NCI-H748 (cell line): ENCODE data around the gene PIGU.
"Not testable (repeated sequence)": the region's sequence is repeated elsewhere in the genome, so short reads cannot be mapped to it uniquely, and the experiment has no call there.

Experiments
- DNase-seq: peaks from one replicate; lab custom pipeline; 2025; ENCODE audit not compliant: unreplicated experiment; lab: John Stamatoyannopoulos, UW

Gene PIGU

DNA sequence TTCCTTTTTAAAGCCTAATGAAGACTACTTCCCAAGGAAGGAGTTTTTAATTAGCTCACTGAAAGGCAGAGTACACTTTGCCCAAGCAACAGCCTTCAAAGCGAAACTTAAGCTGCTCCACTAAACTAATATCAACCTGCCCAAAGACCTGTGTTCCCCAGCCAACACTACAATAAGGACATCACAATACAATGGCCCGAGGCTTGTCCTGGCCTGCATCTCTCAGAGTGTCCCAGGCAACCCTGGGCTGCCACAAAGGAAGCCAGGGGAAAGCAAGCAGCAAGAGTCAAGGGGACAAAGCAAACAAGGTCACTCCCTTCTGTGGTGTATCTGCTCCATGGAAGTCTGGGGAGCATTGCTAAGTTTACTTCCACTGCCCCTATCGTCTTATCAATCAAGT lies 52.3 kb downstream of the PIGU start:
- peak; percentile 71 for DNase-seq

DNA sequence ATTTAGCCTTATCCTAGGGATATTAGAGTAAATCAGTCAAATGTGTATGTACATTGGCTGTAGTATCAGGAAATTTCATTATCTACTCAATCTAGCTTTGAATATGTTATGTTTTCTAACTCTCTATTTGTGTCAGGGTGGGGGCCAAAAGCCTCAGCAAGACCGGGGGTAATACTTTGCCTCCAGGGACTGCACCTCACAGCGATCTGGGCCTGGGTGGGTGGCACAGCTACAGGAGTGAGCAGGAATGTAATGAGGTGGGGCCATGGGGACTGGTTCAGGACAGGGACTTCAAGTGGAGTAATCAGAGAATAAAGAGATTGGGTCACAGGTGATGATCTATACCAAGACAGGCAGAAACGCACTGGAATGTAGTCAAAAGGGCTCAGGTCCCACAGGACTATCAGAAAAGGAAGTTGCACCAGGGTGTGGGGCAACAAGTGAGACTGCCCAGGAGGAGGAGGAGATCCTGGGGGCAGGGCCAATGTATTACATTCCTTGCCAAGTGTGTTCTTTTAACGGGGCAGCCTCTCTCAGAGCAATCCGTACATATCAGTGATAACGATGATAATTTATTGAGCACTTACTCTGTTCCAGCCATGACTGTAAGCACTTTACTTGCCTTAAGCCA lies 54.0 kb downstream of the PIGU start:
- DNase-seq, result no peak

DNA sequence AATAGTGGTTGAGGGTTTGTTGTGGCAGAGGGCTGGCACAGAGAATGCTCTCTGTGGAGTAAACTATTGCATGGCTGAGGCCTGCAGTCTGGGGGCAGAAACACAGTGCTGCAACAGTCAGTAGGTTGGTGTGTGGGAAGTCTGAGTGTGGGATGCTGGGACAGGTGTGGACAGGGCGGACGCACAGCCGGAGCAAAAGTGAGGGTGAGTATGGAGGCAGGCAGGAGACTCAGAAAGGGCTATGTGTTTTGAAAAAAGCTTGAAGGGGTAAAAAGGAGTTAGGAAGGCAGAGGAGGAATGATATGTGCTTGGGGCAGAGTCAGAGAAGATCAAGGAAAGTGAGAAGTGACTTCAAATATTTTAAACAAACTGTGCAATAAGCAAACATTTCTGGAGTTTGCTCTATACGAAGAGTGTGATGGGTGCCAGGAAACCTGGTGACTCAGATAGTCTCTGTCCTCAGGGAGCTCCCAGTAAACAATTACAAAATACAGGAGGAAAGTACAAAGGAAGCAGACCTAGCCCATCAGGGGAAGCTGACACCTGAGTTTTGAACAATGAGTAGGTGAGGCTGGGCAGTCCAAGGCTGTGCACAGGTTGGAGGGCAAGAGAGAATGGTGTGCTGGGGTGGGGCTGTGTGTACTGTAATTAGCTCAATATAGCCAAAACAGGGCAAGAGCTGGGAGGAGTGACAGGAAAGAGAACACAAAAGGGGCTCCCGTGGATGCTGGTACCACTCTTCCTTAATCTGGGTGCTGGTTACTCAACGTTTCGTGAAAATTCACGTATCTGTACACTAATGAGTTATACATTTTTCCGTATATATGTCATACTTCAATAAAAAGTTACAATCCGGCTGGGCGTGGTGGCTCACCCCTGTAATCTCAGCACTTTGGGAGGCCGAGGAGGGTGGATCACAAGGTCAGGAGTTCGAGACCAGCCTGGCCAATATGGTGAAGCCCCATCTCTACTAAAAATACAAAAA lies 55.2 kb downstream of the PIGU start:
- DNase-seq, result peak; percentile 82

DNA sequence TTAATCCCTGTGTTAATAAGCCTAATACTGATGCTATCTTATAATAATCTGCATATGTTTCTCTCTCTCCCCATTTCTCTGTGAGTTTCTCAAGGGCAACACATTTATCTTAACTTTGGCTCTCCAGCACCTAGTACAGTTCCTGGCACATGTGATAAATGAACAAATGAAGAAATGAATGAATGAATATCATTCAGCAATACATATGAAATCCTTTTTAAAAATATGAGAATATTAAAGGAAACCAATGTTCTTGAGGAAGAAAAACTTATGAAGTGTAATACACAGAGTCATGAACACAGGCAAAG lies 55.9 kb downstream of the PIGU start:
- no peak for DNase-seq

DNA sequence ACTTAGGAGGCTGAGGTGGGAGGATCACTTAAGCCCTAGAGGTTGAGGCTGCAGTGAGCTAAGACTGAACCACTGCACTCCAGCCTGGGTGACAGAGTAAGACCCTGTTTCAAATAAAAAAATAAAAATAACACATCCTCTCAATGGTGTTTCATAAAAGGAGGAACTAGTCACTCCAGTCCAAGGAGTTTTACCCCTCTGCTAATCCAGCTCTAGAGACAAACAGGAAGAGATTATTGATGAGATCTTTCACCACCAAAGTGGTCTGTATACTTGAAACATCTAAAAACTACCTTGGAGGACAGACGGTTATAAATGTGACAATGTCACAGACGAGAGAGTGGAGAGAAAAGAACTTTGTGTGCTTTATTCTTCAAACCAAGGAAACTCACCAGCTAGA lies 58.2 kb downstream of the PIGU start:
- no peak for DNase-seq

DNA sequence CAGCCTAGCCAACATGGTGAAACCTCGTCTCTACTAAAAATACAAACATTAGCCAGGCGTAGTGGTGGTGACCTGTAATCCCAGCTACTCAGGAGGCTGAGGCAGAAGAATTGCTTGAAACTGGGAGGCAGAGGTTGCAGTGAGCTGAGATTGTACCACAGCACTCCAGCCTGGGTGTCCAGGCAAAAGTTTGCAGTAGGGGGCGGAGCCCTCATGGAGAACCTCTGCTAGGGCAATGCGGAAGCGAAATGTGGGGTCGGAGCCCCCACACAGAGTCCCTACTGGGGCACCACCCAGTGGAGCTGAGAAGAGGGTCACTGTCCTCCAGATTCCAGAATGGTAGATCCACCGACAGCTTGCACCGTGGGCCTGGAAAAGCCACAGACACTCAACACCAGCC lies 60.0 kb downstream of the PIGU start:
- DNase-seq, result not testable (repeated sequence)

DNA sequence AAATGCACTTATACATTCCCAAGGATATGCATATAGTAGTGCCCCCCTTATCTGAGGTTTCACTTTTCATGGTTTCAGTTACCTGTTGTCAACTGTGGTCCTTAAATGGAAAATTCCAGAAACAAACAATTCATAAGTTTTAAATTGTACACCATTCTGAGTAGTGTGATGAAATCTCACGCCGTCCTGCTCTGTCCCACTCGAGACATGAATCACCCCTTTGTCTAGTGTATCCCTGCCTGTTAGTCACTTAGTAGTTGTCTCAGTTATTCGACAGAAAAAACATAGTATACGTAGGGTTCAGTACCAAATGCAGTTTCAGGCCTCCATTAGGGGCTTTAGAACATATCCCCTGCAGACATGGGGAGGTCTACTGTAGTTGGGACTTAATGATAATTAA lies 61.4 kb downstream of the PIGU start:
- DNase-seq, result no peak

DNA sequence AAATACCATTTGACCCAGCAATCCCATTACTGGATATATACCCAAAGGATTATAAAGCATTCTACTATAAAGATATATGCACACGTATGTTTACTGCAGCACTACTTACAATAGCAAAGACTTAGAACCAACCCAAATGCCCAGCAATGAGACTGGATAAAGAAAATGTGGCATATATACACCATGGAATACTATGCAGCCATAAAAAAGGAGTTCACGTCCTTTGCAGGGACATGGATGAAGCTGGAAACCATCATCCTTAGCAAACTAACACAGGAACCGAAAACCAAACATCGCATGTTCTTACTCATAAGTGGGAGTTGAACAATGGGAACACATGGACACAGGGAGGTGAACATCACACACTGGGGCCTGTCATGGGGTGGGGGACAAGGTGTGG lies 64.9 kb downstream of the PIGU start:
- DNase-seq, result not testable (repeated sequence)

DNA sequence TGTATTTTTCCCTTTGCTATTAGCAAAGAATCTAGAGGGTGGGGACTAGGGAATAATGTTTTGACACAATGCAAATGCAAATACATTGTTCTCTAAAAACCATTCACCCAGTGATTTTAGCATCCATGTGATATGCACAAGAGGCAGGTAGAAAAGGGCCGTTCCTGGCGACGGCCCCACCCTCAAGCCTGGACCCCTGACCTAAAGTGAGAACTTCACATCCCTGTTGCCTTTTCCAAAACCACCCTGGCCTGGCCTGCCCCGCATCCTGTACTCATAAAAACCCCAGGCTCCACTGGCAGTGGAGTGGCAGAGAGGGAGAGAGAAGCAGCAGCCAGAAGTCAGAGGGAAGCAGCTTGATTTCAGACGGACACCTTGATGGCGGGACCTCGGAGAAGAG lies 69.8 kb downstream of the PIGU start:
- DNase-seq, result no peak

DNA sequence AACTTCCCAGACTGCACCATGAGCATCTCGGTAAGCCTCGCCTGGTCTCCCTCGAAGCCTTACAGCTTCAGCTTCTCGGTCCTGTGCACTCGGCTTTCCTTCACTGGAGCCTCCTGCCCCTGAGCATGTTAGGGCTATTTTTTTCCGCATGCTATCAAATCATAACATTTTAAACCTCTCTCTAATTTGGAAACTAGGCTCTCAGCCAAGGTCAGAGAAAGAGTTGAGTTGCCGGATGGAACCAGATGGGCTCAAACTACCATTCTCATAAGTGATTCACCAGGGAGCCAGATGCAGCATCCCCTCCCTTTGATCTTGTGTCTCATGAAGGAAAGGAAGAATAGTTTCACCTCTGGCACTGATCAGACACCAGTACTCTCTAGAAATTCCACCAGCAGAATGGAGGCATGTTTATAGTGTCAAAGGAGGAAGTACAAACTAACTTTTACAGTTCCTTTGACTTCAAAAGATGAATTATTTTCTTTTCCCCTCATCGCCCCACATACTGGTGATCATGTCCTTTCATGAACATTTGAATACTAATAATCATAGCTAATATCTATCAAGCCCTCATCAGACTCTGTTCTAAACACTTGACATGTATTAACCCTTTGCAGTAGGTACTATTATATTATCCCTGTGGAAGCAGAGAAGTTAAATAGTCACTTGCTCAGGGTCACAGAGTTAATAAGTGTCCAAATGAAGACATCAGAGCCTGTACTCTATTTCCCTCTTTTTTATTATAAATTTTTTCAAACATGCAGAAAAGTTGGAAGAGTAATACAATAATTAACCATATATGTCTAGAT lies 71.7 kb downstream of the PIGU start:
- no peak for DNase-seq

DNA sequence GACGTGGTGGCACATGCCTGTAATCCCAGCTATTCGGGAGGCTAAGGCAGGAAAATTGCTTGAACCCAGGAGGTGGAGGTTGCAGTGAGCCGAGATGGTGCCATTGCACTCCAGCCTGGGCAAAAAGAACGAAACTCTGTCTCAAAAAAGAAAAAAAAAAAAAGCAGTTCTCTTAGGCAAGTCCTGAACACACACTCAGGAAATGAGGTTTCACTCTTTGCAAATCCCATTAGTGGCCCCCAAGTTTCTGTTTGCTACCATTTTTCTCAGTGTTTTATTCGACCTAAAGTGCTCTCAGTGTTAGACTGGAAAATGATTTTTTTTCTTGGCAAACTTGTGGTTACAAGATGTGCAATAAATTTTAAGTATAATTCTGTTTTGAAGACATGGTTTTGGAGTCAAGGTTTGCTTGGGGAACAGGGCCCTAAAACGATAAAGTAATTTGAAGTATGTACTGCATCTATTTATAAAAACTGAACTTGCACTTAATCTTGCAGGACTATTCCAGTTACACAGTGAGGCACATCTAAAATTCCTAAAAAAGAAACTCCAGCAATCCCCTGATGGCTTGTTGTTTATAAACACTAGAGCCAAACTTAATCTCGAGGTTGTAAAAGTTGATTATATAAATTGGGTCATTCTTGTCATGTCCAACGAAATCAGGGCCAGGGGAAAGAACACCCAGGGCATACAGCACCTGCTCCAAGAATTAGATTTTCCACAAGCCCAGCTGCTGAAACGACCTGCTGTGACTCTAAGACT lies 75.8 kb downstream of the PIGU start:
- DNase-seq, result no peak

DNA sequence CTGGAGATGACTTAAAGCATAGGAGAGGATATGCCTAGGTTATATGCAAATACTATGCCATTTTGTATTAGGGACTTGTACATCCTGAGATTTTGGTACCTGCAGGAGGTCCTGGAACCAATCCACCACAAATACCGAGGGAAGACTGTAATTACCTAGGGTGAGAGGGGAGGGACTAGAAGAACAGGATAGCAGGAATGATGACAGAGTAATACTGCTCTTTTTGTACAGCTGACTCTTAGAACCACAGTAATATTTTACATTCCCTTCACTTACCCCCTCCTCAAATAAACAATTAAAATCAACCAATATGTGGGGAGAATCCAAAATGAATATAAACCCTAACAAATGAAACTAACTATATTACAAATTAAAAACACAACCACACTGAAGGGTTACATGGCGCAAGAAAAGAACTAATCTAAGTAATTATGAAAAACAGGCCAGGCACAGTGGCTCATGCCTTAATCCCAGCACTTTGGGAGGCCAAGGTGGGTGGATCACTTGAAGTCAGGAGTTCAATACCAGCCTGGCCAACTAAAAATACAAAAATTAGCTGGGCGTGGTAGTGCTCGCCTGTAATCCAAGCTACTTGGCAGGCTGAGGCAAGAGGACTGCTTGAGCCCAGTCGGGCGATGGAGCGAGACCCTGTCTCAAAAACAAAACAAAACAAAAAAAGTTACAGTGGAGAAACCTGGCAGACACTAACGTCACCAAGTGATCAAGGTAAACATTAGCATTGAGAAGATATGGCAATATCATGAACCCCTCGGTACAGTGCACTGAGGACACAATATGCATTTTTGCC lies 81.3 kb downstream of the PIGU start:
- DNase-seq, result no peak

DNA sequence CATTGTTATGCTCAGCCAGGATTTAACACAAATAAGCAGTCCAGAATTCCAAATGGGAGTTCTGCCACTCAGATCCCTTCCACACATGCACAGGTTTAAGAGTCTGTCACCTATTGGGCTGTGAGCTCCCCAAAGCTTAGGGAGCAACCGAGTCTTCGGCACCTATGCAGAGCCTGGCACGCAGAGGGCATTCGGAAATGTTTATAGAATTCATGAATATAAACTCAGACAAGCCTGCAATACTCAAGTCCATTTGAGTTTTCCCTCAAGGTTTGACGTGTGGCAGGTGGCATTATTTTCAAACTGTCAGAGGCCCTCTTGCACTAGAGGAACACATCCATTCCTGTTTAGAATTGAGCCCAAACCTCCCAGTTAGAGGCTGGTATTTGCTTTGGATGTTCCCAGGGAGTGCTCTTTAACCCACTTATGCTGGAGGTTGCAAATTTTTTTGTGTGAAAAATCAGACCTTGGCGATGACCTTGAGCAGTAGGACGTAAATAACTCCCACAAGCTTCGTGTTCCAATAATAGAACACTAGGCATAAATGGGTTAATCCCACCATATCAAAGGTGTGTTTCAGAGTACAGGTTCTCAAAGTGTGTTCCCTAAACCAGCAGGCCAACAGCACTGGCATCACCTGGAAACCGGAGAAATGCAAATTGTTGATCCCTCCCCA lies 90.3 kb downstream of the PIGU start:
- DNase-seq, result no peak

DNA sequence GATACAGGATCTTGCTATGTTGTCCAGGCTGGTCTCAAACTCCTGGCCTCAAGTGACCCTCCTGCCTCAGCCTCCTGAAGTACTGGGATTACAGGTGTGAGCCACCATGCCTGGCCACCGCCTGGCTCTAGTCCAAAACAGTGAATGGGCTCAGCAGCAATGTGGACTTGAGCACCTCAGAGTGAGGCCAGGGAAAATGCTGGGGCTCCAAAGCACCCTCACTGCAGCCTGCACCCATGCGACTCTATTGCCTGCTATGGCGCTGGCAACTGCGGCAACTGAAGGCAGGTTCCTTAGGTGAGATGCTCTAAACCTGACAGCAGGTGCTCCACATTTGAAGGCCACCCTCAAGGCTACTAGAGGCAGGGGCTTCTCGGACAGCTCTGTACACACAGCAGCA lies 91.9 kb downstream of the PIGU start:
- no peak for DNase-seq

DNA sequence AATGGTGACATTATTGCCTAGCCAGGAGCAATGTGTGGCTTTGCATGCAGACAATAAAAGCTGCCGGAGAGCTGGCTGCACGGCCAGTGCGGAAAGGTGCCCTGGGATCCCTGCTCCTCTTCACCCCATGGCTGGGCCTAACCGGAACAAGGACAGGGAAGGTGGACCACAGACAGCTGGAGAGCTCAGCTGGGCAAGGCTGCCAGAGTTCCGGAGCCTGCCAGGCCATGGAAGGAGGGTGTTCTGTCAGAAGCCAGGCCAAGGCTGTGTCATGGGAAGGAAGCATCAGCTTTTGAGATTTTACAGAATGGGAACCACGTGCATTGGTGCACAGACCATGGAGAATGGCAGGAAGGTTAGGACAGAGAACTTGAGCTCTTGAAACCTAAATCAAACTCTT lies 93.3 kb downstream of the PIGU start:
- DNase-seq, result no peak

DNA sequence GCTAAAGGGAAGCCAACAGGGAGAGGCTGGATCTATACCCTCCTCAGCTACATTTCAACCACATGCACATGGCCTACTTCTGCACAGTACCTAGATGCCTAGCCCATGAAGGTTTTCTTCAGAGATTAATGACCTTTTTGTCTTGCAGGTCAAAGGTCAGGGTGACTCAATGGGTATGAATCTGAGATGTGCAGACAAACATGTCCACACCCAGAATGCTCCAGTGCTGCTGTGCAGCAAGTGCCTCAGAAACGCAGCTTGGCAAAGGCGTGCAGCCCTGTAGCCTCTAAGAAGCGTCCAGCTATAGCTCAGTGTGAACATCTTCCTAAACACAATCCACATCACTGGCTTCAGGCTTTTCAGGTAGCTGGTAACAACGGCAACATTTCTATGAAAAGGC lies 94.0 kb downstream of the PIGU start:
- DNase-seq, result no peak

DNA sequence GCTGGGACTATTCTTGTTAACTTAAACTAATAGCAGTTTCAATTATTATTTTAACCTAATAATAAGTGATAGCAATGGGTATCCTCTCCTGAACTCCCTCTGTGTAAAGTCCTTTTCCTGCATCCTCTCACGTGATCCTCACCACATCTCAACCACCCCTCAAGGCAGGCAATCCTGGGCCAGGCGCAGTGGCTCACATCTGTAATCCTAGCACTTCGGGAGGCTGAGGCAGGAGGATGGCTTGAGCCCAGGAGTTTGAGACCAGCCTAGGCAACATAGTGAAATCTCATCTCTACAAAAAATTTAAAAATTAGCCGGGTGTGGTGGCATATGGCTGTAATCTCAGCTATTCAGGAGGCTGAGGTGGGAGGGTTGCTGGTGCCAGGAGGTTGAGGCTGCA lies 94.7 kb downstream of the PIGU start:
- no peak for DNase-seq

DNA sequence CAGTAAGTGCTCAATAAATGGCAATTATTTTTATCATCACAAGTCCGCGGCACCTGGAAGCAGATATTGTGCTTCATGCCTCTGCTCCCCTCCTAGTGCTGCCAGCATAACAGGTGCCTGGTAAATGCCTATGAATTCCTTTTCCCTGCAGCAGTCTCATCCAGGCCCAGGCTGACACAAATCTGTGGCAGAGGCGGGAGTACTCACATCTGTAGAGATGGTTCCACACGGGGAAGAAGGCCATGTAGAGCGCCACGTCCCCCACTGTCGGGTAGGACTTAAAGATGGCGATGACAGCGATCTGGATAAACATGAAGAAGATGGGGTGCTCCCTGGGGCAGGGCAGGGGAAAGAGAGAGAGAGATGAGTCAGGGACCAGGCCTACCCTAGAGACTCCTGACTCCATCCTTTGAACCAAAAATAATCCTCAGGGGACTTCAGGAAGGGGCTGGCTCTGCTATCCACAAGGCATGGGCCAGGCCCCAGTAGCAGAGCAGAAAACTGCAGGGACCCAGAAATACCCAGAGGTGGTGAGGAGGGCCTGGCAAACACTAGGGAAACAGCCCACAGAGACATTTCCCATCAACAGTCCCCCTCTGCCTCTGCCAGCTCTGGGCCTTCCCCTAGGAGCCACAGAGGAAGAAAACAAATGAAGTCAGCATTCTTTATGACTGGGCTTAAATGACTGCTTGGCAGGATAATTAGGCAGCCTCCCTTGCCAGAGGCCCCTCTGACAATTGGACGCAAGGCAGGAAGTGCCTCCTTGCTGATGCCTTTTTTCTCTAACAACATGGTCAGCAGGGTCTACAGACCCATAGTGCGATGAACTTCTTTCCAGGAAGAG lies 95.3 kb downstream of the PIGU start:
- no peak for DNase-seq
